Fibroblast of lung (primary cell): ENCODE results near the gene MON1B.

Source experiments
- CTCF ChIP-seq, 2 donors: IDR thresholded peaks in 1 of 2; conservative IDR thresholded peaks in 1 of 2; 1 replicate in 1 of 2; 2 replicates in 1 of 2; pipeline ENCODE4 v1.5.1; 2011 to 2012; ENCODE audit warnings: low read length in 2 of 2, control low read depth in 1 of 2, inconsistent platforms in 1 of 2, low read depth in 1 of 2, mild to moderate bottlenecking in 1 of 2
- EZH2 ChIP-seq: IDR thresholded peaks from 2 replicates; pipeline ENCODE4 v1.5.1; 2012; ENCODE audit warnings: low read length, control low read depth, mild to moderate bottlenecking; ENCODE audit errors: missing control alignments

DNA sequence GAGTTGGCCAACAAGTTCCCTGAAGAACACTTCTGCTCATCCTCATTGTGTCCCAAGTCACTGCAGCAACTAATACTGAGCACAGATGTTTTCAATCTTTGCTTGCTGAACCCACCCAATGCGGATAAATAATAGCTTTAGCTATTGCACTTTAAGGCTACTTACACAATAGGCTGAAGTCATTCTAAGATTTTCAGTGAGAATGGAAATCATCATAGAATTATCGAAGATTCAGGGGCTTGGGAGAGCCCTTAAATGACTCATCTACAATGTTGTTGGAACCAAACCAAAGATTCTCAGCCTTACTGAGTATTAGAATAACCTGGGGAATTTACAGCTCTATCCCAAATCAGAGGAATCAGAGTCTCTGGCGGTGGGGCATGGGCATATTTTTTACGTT, 59.4 kb downstream of the MON1B start:
- TF ChIP-seq CTCF (conservative IDR thresholded peaks at IDR 0.05 in 1 of 2, IDR thresholded peaks at IDR 0.05 in 1 of 2; ENCODE audit: low read depth in 1 of 2, low read length in 2 of 2): no peak
- TF ChIP-seq EZH2: no peak
